T-helper 2 cell (primary cell): ENCODE measurements around the gene LMNA.

Source experiments
- DNase-seq, 5 experiments: peaks; one replicate each; pipeline versions ENCODE4 v3.0.0 to v3.0.0-alpha.2; 2012 to 2022

The LMNA gene

DNA sequence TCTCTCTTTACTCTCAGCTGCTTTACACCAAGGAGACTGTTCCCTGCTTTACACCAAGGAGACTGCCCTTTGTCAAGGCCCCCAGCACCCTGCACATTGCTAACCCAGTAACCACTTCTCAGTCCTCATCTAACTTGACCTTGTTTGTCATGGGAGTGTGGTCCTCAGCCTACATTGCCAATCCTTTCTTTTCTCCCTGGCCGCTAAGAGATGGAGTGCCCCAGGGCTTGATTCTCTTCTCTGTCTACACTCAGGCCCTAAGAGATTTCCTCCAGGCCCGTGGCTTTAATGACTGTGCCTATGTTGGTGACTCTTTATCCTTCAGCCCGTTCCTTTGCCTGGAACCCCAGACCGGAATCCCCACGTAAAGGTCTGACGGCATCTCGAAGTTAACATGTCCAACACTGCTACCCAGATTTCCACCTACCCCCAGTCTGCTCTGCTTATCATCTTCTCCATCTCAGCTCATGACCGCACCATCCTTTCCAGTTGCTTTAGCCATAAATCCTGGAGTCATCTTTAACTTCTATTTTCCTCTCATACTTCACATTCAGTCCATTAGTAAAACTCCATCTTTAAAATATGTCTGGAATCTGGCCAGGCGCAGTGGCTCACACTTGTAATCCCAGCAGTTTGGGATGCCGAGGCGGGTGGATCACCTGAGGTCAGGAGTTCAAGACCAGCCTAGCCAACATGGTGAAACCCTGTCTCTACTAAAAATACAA, 29.4 kb downstream of the LMNA start:
- DNase-seq: no peak

DNA sequence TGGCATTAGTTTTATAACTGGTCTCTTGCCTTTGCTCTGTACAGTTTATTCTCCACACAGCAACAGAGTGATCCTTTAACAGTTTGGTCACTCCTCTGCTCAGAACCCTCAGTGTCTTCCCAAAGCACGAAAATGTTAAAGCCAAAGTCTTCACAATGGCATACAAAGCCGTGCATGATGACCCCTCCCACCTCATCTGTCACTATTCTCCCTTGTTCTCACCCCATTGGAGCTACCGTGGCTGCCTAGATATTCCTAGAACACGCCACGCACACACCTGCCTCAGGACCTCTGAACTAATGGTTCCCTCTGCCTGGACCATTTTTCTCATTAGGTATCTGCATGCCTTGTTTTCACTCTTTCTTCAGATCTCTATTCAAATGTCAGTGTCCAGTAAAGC, 30.2 kb downstream of the LMNA start:
- DNase-seq: no peak

DNA sequence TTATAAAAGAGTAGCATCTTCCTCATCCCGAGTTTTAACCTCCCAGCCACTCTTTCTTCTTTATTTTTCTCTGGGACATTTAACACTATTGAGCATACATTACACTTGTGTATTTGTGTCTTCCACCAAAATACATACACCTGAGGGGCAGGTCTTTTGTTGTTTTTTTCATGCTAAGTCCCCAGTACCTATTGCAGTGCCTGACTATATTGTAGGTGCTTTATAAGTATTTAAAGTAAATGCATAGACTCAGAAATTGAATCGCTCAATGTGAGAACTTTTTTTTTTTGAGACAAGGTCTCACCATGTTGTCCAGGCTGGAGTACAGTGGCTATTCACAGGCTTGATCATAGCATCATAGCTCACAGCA, 31.1 kb downstream of the LMNA start:
- no peak for DNase-seq

DNA sequence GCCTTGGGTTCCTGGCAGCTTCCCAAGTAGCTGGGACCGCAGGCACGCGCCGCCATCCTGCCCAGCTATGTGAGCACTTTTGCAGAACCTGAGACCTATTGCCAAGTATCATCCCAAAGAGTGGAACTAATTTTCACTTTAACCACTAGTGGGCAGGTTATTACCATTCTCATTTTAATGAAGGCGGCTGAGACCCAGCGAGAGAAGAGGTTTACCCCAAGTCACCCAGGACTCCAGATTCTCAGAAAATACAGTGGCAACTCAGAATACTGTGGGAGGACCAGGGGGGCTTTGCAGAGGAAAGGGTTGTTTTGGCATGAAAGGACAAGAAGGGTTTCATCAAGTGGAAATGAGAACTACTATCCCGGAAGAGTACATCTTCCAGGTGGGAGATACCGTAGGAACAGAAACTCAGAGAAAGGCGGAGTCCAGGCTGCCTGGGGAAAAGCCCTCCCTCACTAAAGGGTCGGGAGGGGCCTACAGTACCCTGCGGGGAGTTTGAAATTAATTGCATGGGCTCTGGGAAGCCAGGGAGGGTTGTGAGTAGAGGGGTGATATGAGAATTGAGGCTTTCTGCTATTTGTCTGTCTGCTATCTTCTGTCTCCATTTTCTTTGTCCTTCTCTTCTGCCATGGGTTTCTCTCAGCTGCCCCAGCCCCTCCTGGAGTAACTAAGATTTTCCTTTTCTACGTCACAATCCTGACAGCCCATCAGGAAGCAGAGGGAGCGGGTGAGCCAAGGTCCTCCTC, 31.7 kb downstream of the LMNA start:
- DNase-seq: peak in 2 of 5 experiments; percentile 31 to 83

DNA sequence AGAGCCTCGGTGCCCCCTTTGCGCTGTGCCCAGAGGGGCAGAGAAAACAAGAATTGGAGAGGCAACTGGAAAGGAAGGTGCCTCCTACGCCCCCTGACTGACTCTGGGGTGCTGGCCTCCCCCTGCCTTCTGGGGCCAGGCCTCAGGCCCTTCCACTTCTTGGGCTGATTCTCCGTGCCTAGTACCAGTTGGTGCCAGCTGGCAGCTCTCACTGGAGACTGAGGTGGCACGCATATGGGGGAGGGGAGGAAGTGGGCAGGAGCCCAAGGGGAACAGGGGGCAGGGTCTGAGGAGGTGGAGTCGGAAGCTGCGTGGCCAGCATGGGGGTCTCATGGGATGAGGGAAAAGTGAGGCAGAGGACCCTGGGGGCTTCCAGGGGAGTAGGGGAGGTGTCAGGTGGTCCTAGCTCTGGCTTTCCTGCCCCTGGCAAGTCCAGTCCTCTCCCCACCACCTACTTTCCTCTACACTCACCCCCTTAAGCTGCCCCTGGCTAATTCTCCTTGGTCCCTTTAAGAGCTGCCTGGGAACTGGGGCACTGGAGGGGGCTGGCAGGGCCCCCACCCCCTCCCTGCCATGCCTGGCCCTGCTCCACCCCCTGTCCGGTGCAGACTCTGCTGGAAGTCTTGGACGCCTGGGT, 32.4 kb downstream of the LMNA start:
- peak in 1 of 5 experiments; percentile 63 for DNase-seq

DNA sequence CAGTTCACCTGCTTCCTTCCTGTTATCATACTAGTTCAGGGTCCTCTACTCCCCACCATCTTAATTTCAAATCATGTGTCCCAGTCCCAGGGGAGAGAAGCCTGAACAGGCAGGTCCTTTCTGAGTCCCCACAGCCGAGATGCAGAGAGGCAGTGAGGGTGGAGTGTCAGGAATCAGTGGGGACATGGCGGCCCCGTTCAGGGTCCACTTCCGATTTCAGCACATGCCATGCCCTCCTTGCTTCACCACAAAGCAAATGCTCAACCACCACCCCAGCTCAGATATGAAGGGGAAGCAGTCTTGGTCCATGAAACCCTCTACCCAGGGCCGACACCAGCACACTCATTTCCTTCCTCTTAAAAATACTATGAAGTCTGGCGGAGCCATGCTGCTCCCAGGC, 33.7 kb downstream of the LMNA start:
- peak in 1 of 5 experiments; percentile 22 for DNase-seq

DNA sequence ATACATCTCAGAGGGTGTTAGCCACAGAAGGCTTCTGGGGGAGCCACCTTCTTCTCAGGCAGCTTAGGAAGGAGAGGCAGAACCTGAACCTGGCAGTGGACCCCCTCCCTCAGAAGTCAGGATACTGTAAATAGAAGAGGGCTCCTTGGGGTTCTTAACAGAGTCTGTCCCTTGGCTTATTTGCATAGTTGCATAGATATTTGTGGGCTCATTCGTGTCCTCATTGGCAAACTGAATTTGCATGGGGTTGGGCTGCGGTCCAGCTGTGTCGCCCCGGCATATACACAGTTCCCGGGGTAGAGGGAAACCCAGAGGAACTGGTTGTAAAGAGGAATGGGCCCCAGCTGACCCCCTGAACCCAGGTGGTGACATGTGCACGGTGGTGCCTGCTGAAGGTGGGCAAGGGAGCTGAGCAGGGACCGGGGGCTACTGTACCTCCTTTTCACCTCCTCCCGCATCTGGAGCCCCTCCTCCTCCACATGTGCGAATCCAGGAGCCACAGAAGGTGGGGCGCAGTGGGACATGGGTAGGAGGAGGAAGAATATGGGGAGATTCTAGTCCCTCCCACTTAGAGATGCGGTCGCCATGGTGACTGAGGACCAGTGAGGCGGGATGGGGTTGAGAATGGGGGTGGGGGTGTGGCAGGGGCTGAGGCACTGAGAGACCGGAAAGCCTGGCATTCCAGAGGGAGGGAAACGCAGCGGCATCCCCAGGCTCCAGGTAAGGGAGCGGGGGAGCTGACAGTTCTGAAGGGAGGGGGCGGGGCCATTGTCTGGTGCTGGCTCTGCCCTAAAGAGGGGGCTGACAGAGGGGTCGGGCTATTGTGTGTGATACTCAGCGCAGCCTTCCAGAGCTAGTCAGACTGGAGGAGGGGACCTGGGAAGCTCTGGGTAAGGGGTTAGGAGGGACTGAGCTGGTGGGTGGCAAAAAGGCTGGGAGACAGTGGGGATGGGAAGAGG, 35.1 kb downstream of the LMNA start:
- no peak for DNase-seq

GRCh38 chr1:156150333-156151011, 36.0 kb downstream of the LMNA start:
- DNase-seq: no peak

- DNase-seq: no peak
Observed at GRCh38 chr1:156151093-156151688, 36.7 kb downstream of the LMNA start.

DNA sequence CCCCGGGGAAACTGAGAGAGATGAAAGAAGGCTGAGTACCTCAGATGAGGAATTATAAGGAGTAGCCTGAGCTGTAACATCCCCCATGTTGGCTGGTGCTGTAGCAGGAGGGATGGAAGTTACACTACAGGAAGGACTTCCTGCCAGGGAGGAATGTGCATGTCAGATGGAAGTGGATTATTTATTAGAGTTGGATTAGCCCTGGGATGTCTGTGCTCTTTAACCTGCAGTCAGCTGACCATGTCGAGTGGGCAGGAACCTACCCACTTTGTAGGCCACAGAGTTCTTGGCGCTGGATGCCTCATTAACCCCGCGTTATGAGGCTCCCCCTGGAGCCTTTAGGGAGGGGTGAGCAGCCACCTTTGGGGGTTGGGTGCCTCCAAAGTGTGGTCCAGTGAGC, 38.1 kb downstream of the LMNA start:
- no peak for DNase-seq

DNA sequence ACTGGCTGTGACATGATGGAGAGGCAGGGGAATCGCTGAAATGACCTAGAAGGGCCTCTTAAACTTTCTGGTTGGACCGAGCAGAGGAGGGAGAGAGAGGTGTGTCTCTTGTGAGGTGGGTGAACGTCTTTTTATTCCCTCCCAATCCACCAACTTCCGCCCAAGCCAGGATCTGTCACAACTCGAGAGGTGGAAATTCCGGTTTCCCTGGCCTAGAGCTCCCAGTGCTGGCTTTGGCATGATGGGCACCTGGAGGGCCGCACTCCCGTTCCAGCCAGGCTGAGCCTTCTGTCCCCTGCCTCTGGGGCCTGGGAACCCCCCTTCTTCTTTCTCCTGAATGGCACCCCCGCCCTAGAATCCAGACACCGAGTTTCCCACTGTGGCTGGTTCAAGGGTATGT, 38.9 kb downstream of the LMNA start, which contains the start of gene SEMA4A:
TSS of gene SEMA4A (plus strand) at position 224 of the 400 bp plus-strand sequence. CDS start 994 bp downstream, outside the sequence.
- no peak for DNase-seq

GRCh38 chr1:156154317-156154749, 39.8 kb downstream of the LMNA start:
- DNase-seq: peak in 2 of 5 experiments; percentile 46 to 85

DNA sequence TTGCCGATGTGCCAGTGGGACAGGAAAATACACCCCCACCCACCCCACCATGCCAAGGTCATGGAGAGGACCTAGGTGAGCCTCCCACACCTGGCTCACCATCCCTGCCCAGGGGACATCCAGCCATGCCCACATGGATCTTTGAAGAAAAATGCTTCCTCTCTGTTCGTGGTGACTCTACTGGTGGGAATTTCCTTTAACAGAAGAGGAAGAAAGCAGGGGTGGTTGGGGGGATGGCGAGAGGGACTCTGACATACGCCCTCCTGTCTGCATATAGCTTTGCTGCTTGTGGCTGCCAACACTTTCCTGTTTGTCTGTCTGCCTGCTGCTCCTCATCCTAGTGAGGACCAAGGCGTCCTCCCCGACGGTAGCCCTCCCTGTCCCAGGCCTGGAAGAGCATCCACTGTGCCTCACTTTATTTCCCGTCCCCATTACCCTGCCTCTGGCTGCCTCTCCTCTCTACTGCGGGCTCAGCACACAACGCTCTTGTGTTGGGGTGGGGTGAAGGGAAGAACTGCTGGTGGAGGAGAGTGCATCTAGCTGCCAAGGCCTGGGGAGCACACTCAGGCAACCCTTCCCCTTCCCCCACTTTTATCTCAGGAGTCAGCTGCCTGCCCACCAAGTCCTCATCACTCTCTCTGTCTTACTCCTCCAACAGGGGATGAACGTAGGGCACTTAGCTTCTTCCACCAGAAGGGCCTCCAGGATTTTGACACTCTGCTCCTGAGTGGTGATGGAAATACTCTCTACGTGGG, 41.4 kb downstream of the LMNA start:
- no peak for DNase-seq

- DNase-seq: peak in 1 of 5 experiments; percentile 31
Observed at GRCh38 chr1:156157506-156157905, 43.0 kb downstream of the LMNA start.

GRCh38 chr1:156157966-156158365, 43.5 kb downstream of the LMNA start:
- DNase-seq: no peak

DNA sequence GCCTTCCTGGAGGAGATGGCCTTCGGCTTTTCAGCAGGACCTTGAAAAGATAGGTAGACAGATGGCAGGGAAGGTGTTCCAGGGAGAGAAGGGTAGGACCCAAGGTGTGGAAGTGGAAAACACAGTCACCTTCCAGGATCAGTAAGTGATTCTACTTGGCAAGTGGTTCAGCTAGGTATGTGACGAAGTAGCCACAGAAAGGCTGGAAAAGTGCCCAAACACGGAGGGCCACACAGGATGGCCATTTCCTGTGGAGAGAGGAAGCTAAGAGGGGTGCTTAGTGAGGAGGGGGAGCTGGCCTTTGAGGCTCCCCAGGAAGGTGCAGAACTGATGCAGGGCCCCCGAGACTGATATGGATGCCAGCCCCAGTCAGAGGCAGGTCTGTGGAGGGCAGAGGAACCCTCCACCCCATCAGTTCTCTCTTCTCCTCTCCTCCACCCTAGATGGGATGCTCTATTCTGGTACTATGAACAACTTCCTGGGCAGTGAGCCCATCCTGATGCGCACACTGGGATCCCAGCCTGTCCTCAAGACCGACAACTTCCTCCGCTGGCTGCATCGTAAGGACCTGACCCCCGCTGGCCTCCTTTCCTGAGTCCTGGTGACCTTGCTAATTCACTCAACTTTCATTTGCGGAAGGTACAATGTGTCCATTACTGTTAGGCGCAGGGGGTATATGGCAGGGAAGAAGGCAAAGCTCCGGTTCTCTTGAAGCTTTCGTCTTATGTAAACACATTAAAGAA, 45.7 kb downstream of the LMNA start:
- DNase-seq: no peak

DNA sequence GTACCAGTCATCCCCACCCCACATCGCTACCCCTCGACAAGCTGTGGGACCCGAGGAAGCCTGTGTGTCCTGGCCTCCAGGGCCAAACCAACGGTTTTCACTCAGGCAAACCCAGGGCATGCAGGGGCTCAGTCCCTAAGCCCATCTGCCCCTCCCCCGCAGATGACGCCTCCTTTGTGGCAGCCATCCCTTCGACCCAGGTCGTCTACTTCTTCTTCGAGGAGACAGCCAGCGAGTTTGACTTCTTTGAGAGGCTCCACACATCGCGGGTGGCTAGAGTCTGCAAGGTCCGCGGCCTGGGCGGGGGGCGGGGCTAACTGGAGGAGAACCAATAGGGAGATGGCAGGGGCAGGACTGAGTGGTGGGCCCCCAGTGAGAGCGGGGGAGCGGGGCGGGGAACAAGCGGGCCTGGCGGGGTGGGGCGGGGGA, 46.2 kb downstream of the LMNA start:
- DNase-seq: peak in 4 of 5 experiments; percentile 48 to 82 (median 63)

- DNase-seq: no peak
Observed at GRCh38 chr1:156162430-156163037, 48.0 kb downstream of the LMNA start.

DNA sequence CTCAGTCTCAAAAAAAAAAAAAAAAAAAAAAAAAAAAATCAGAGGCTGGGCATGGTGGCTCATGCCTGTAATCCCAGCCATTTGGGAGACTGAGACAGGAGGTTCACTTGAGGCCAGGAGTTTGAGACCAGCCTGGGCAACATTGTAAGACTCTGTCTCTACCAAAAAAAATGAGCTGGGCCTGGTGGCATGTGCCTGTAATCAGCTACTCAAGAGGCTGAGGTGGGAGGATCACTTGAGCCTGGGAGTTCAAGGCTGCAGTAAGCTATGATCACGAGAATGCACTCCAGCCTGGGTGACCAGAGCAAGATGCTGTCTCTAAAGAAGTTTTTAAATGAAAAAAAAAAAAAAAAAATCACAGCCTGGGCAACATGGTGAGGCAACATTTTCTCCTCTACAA, 49.2 kb downstream of the LMNA start:
- no peak for DNase-seq
